HCT116 (cell line): ENCODE measurements around the gene SUB1. TPM values are rescaled to one million over a fixed set of nuclear protein-coding genes. Genes with fewer than 3 reads are reported as not detected.

Source experiments
- ATAC-seq: fragments of 200-7000 bp; cut with Tn5 transposase; 2 replicates; pipeline ENCODE4 v1.9.1; 2020; ENCODE audit warnings: mild to moderate bottlenecking, moderate library complexity
- BruUV-seq: library from RNA; stranded (reverse); fragments of 400-500 nt; replicated peaks from 2 replicates; lab custom pipeline; 2021; lab: Mats Ljungman, UMichigan
- CTCF ChIA-PET: fragments of 300-600 bp; sonication (Branson Sonifier 250); formaldehyde crosslinking; loops from one replicate; lab custom pipeline; 2021; ENCODE audit warnings: antibody characterized with exemption; lab: Charles Lee
- POLR2A ChIA-PET: fragments of 300-600, 350-600 bp; sonication (Branson Sonifier 250); formaldehyde crosslinking; loops from one replicate; lab custom pipeline; 2021; ENCODE audit warnings: antibody characterized with exemption; lab: Charles Lee
- RAD21 ChIA-PET, 2 experiments: fragments of 300-600 bp; sonication (Branson Sonifier 250); formaldehyde crosslinking; loops; one replicate each; lab custom pipeline; 2023; ENCODE audit warnings: low total read pairs in 2 of 2; ENCODE audit not compliant: uncharacterized antibody in 2 of 2, unreplicated experiment in 2 of 2, low non-redundant PET in 1 of 2; lab: Charles Lee
- DNase-seq: peaks from one replicate; pipeline ENCODE4 v3.0.0-alpha.2; 2010; ENCODE audit warnings: low read depth, low spot score
- H2AFZ ChIP-seq: fragments of 200-600 bp; shearing (Covaris generic), sonication (generic); 2 replicates; pipeline ENCODE4 v1.6.1; 2017; ENCODE audit warnings: low read depth, mixed run types, mixed read lengths, antibody characterized with exemption, low read length; ENCODE audit not compliant: poor library complexity, severe bottlenecking
- H3K27ac ChIP-seq: 2 replicates; pipeline ENCODE4 v1.5.1; 2012; ENCODE audit warnings: low read depth, low read length
- H3K27me3 ChIP-seq: fragments of 200-600 bp; sonication (generic); 2 replicates; pipeline ENCODE4 v1.6.1; 2016; ENCODE audit warnings: mixed run types, low read length, mixed read lengths; ENCODE audit not compliant: insufficient read depth
- H3K36me3 ChIP-seq, 2 experiments: fragments of 200-500 bp in 1 of 2; fragments of 200-600 bp in 1 of 2; sonication (Bioruptor generic) in 1 of 2; sonication (generic) in 1 of 2; 2 replicates each; pipeline versions ENCODE4 v1.5.1 to v1.6.1; 2014 to 2016; ENCODE audit warnings: low read length in 2 of 2, inconsistent platforms in 1 of 2, mixed read lengths in 1 of 2, mixed run types in 1 of 2; ENCODE audit not compliant: insufficient read depth in 2 of 2, control insufficient read depth in 1 of 2
- H3K4me1 ChIP-seq, 2 experiments: fragments of 200-600 bp in 1 of 2; sonication (generic) in 1 of 2; 2 replicates each; pipeline versions ENCODE4 v1.5.1 to v1.6.1; 2012 to 2017; ENCODE audit warnings: low read length in 2 of 2, inconsistent platforms in 1 of 2, mild to moderate bottlenecking in 1 of 2, mixed read lengths in 1 of 2, mixed run types in 1 of 2, moderate library complexity in 1 of 2; ENCODE audit not compliant: insufficient read depth in 2 of 2, control insufficient read depth in 1 of 2
- H3K4me2 ChIP-seq: fragments of 200-600 bp; sonication (generic); 2 replicates; pipeline ENCODE4 v1.6.1; 2017; ENCODE audit warnings: mixed run types, low read length, mixed read lengths
- H3K4me3 ChIP-seq, 2 experiments: fragments of 200-600 bp in 1 of 2; sonication (generic) in 1 of 2; replicated peaks in 1 of 2; 2 replicates each; pipeline ENCODE4 v1.5.1; 2011 to 2016; ENCODE audit warnings: low read length in 2 of 2, control low read depth in 1 of 2, low read depth in 1 of 2, mild to moderate bottlenecking in 1 of 2, mixed read lengths in 1 of 2, mixed run types in 1 of 2
- H3K79me2 ChIP-seq: fragments of 200-600 bp; sonication (generic); 2 replicates; pipeline ENCODE4 v1.6.1; 2017; ENCODE audit warnings: mild to moderate bottlenecking, mixed run types, low read length, moderate library complexity, mixed read lengths; ENCODE audit not compliant: insufficient read depth
- H3K9ac ChIP-seq: fragments of 200-600 bp; sonication (generic); 2 replicates; pipeline ENCODE4 v1.6.1; 2016; ENCODE audit warnings: low read length, mixed read lengths
- H3K9me2 ChIP-seq: fragments of 200-600 bp; sonication (generic), shearing (Covaris generic); 2 replicates; pipeline ENCODE4 v1.6.1; 2017; ENCODE audit warnings: mixed run types, mild to moderate bottlenecking, moderate library complexity; ENCODE audit not compliant: insufficient read depth
- H3K9me3 ChIP-seq, 2 experiments: fragments of 200-500 bp in 1 of 2; fragments of 200-600 bp in 1 of 2; sonication (Bioruptor generic) in 1 of 2; sonication (generic) in 1 of 2; 2 replicates each; pipeline ENCODE4 v1.6.1; 2014 to 2017; ENCODE audit warnings: low read length in 2 of 2, mixed read lengths in 2 of 2, inconsistent platforms in 1 of 2, low read depth in 1 of 2, mild to moderate bottlenecking in 1 of 2, mixed run types in 1 of 2, moderate library complexity in 1 of 2; ENCODE audit not compliant: control insufficient read depth in 1 of 2, insufficient read depth in 1 of 2
- H4K20me1 ChIP-seq: fragments of 200-600 bp; sonication (generic), shearing (Covaris generic); 2 replicates; pipeline ENCODE4 v1.6.1; 2017; ENCODE audit warnings: mixed run types, mild to moderate bottlenecking, moderate library complexity; ENCODE audit not compliant: insufficient read depth
- ATF3 ChIP-seq: IDR thresholded peaks from 2 replicates; pipeline ENCODE4 v1.6.1; 2012
- CBX3 ChIP-seq: IDR thresholded peaks from 2 replicates; pipeline ENCODE4 v1.6.1; 2012; ENCODE audit warnings: low read depth
- CTCF ChIP-seq, 3 experiments: fragments of 200-600 bp in 1 of 3; sonication (generic) in 1 of 3; IDR thresholded peaks in 2 of 3; conservative IDR thresholded peaks in 1 of 3; 2 replicates each; pipeline ENCODE4 v1.5.1; 2012 to 2017; ENCODE audit warnings: low read depth in 2 of 3, low read length in 2 of 3, antibody characterized with exemption in 1 of 3, borderline replicate concordance in 1 of 3, control low read depth in 1 of 3, mild to moderate bottlenecking in 1 of 3, mixed read lengths in 1 of 3, mixed run types in 1 of 3, moderate library complexity in 1 of 3; ENCODE audit not compliant: insufficient read depth in 1 of 3
- EGR1 ChIP-seq: IDR thresholded peaks from 2 replicates; pipeline ENCODE4 v1.6.1; 2012; ENCODE audit warnings: low read depth
- EZH2phosphoT487 ChIP-seq: fragments of 200-600 bp; IDR thresholded peaks from 2 replicates; pipeline ENCODE4 v1.6.1; 2018; ENCODE audit warnings: antibody characterized with exemption, borderline replicate concordance
- MAX ChIP-seq: IDR thresholded peaks from 2 replicates; pipeline ENCODE4 v1.6.1; 2012
- POLR2A ChIP-seq: IDR thresholded peaks from 2 replicates; pipeline ENCODE4 v1.7.0; 2011; ENCODE audit warnings: borderline replicate concordance; ENCODE audit not compliant: insufficient read depth, insufficient read length; ENCODE audit errors: extremely low read depth
- RAD21 ChIP-seq: IDR thresholded peaks from 2 replicates; pipeline ENCODE4 v1.6.1; 2012; ENCODE audit warnings: low read depth, mild to moderate bottlenecking
- REST ChIP-seq: IDR thresholded peaks from 2 replicates; pipeline ENCODE4 v1.6.1; 2012; ENCODE audit warnings: low read depth
- SIN3A ChIP-seq: IDR thresholded peaks from 2 replicates; pipeline ENCODE4 v1.6.1; 2012; ENCODE audit warnings: low read depth
- SP1 ChIP-seq: IDR thresholded peaks from 2 replicates; pipeline ENCODE4 v1.6.1; 2012; ENCODE audit warnings: low read depth
- SRF ChIP-seq: IDR thresholded peaks from 2 replicates; pipeline ENCODE4 v1.6.1; 2012; ENCODE audit warnings: low read depth
- TCF7L2 ChIP-seq: IDR thresholded peaks from 2 replicates; pipeline ENCODE4 v1.7.0; 2011; ENCODE audit warnings: borderline replicate concordance, inconsistent platforms; ENCODE audit not compliant: insufficient read depth, insufficient read length; ENCODE audit errors: extremely low read depth
- YY1 ChIP-seq: IDR thresholded peaks from 2 replicates; pipeline ENCODE4 v1.6.1; 2011; ENCODE audit warnings: low read length, low read depth, moderate library complexity, mild to moderate bottlenecking; ENCODE audit not compliant: insufficient replicate concordance; ENCODE audit errors: extremely low read depth
- ZBTB33 ChIP-seq: IDR thresholded peaks from 2 replicates; pipeline ENCODE4 v1.6.1; 2011; ENCODE audit warnings: mild to moderate bottlenecking, low read length, moderate library complexity; ENCODE audit not compliant: insufficient replicate concordance; ENCODE audit errors: extremely low read depth
- ZFX ChIP-seq: fragments of 450-650 bp; IDR thresholded peaks from 2 replicates; pipeline ENCODE4 v1.6.1; 2017
- ZNF274 ChIP-seq: fragments of 200-500 bp; sonication (Bioruptor generic); IDR thresholded peaks from 2 replicates; pipeline ENCODE4 v1.6.1; 2014; ENCODE audit warnings: mild to moderate bottlenecking, low read depth, low read length, inconsistent platforms
- intact Hi-C: fragments of 100-400 bp; cut with micrococcal nuclease; formaldehyde crosslinking; loops from 2 replicates; pipeline ENCODE4 v1.10.0; 2022
- total RNA-seq: library from RNA; stranded (reverse); gene quantifications from one replicate; pipeline ENCODE4 v1.2.1, GENCODE V29; 2021; ENCODE audit not compliant: unreplicated experiment

SUB1 gene
- total RNA-seq, 1 experiment from 2014 or later, result 216 TPM

- Histone ChIP-seq H3K9me3 (no peaks in the 10 kb centered on the region), H3K9me2 (no peaks in the 10 kb centered on the region; the same call in 1 of the 2 replicates), H3K9ac (no peak overlapping the region), H3K79me2 (no peaks in the 10 kb centered on the region), H3K4me3 (no peak overlapping the region), H3K27me3 (no peaks in the 10 kb centered on the region), H3K27ac (no peak overlapping the region), H2AFZ (no peak overlapping the region), H4K20me1 (no peaks in the 10 kb centered on the region), H3K36me3 (no peaks in the 10 kb centered on the region), H3K4me1 (no peaks in the 10 kb centered on the region), H3K4me2 (no peak overlapping the region)
- no peak for DNase-seq
- ChIA-PET POLR2A (no interaction called here), CTCF (no interaction called here), RAD21 (no interaction called here)
- TF ChIP-seq ZBTB33 (no peak), EGR1 (no peak), YY1 (no peak), TCF7L2 (no peak), SIN3A (no peak), RAD21 (no peak), POLR2A (no peak), ATF3 (no peak), MAX (no peak), CTCF (IDR thresholded peaks at IDR 0.05 in 2 of 3, conservative IDR thresholded peaks at IDR 0.05 in 1 of 3; ENCODE audit: borderline replicate concordance in 1 of 3, insufficient read depth in 1 of 3, low read depth in 2 of 3, low read length in 2 of 3) (no peak), ZFX (no peak), SRF (no peak), ZNF274 (no peak), REST (no peak), EZH2phosphoT487 (no peak), CBX3 (no peak), SP1 (no peak)
- no TSS peak for BruUV-seq
- no peak for ATAC-seq
- intact Hi-C loops, result no loop called here
Observed at GRCh38 chr5:32651088-32651487, 65.7 kb downstream of the SUB1 start.
